Mesenchymal stem cell (in vitro differentiated cells and primary cell): ENCODE measurements around the gene TBC1D14.

Experiments used
- DNase-seq: peaks from one replicate; pipeline ENCODE4 v3.0.0-alpha.2; 2013
- H2AFZ ChIP-seq: one replicate; pipeline ENCODE4 v1.6.1; 2013; ENCODE audit warnings: low read depth, mild to moderate bottlenecking, control low read depth, inconsistent platforms, low read length, moderate library complexity
- H2AK5ac ChIP-seq: 2 replicates; pipeline ENCODE4 v1.6.1; 2013; ENCODE audit warnings: low read length, moderate library complexity, mild to moderate bottlenecking, inconsistent platforms; ENCODE audit not compliant: severe bottlenecking
- H2BK120ac ChIP-seq: one replicate; pipeline ENCODE4 v1.6.1; 2013; ENCODE audit warnings: low read depth, mild to moderate bottlenecking, inconsistent platforms, low read length, moderate library complexity
- H2BK12ac ChIP-seq, 2 experiments: one replicate each; pipeline ENCODE4 v1.6.1; 2013; ENCODE audit warnings: inconsistent platforms in 2 of 2, low read length in 2 of 2, mild to moderate bottlenecking in 2 of 2, moderate library complexity in 2 of 2, control low read depth in 1 of 2
- H2BK15ac ChIP-seq: one replicate; pipeline ENCODE4 v1.6.1; 2013; ENCODE audit warnings: mild to moderate bottlenecking, low read depth, inconsistent platforms; ENCODE audit not compliant: poor library complexity, severe bottlenecking
- H2BK5ac ChIP-seq: 2 replicates; pipeline ENCODE4 v1.6.1; 2013; ENCODE audit warnings: low read depth, mild to moderate bottlenecking, low read length, control low read depth, inconsistent platforms; ENCODE audit not compliant: poor library complexity, severe bottlenecking
- H3K14ac ChIP-seq, 2 experiments: one replicate each; pipeline ENCODE4 v1.6.1; 2013; ENCODE audit warnings: inconsistent platforms in 2 of 2, low read length in 2 of 2, control low read depth in 1 of 2, mild to moderate bottlenecking in 1 of 2, moderate library complexity in 1 of 2
- H3K18ac ChIP-seq, 2 experiments: one replicate each; pipeline ENCODE4 v1.6.1; 2013; ENCODE audit warnings: inconsistent platforms in 2 of 2, low read length in 2 of 2, control low read depth in 1 of 2, low read depth in 1 of 2, mild to moderate bottlenecking in 1 of 2
- H3K23ac ChIP-seq, 2 experiments: one replicate each; pipeline ENCODE4 v1.6.1; 2013; ENCODE audit warnings: inconsistent platforms in 2 of 2, low read length in 2 of 2, mild to moderate bottlenecking in 2 of 2, moderate library complexity in 2 of 2, control low read depth in 1 of 2
- H3K27ac ChIP-seq: 2 replicates; pipeline ENCODE4 v1.5.1; 2013; ENCODE audit warnings: mild to moderate bottlenecking, moderate library complexity, low read length, control low read depth, inconsistent platforms; ENCODE audit not compliant: poor library complexity, severe bottlenecking
- H3K27me3 ChIP-seq, 2 experiments: 2 replicates each; pipeline versions ENCODE4 v1.6.1 to v1.7.0; 2013; ENCODE audit warnings: low read length in 2 of 2, mild to moderate bottlenecking in 2 of 2, moderate library complexity in 2 of 2, control low read depth in 1 of 2, inconsistent platforms in 1 of 2; ENCODE audit not compliant: control insufficient read depth in 1 of 2, insufficient read depth in 1 of 2
- H3K36me3 ChIP-seq, 2 experiments: 2 replicates each; pipeline versions ENCODE4 v1.6.1 to v1.7.0; 2013; ENCODE audit warnings: low read length in 2 of 2, control low read depth in 1 of 2, inconsistent platforms in 1 of 2, low read depth in 1 of 2, mild to moderate bottlenecking in 1 of 2; ENCODE audit not compliant: insufficient read depth in 2 of 2, control insufficient read depth in 1 of 2
- H3K4ac ChIP-seq, 2 experiments: one replicate each; pipeline ENCODE4 v1.6.1; 2013; ENCODE audit warnings: inconsistent platforms in 2 of 2, low read length in 2 of 2, mild to moderate bottlenecking in 2 of 2, moderate library complexity in 2 of 2, control low read depth in 1 of 2, low read depth in 1 of 2
- H3K4me1 ChIP-seq: 2 replicates; pipeline ENCODE4 v1.6.1; 2013; ENCODE audit warnings: low read depth, low read length, control low read depth; ENCODE audit not compliant: control insufficient read depth, insufficient read depth
- H3K4me2 ChIP-seq: 2 replicates; pipeline ENCODE4 v1.6.1; 2013; ENCODE audit warnings: low read length, mild to moderate bottlenecking, inconsistent platforms; ENCODE audit not compliant: poor library complexity, severe bottlenecking
- H3K4me3 ChIP-seq, 2 experiments: 2 replicates each; pipeline versions ENCODE4 v1.5.1 to v1.7.0; 2013; ENCODE audit warnings: low read length in 2 of 2, mild to moderate bottlenecking in 2 of 2, control low read depth in 1 of 2, low read depth in 1 of 2; ENCODE audit not compliant: insufficient read depth in 1 of 2
- H3K79me1 ChIP-seq: replicated peaks from 2 replicates; pipeline ENCODE4 v1.6.1; 2013; ENCODE audit warnings: mild to moderate bottlenecking, control low read depth, low read length, inconsistent platforms; ENCODE audit not compliant: poor library complexity, severe bottlenecking
- H3K9ac ChIP-seq: 2 replicates; pipeline ENCODE4 v1.7.0; 2013; ENCODE audit warnings: mild to moderate bottlenecking, low read length, moderate library complexity
- H3K9me3 ChIP-seq: 2 replicates; pipeline ENCODE4 v1.7.0; 2013; ENCODE audit warnings: mild to moderate bottlenecking, low read length; ENCODE audit not compliant: control insufficient read depth
- H4K8ac ChIP-seq: one replicate; pipeline ENCODE4 v1.6.1; 2013; ENCODE audit warnings: inconsistent platforms, mild to moderate bottlenecking, low read length, moderate library complexity
- H4K91ac ChIP-seq: one replicate; pipeline ENCODE4 v1.6.1; 2013; ENCODE audit warnings: mild to moderate bottlenecking, low read length, inconsistent platforms
- WGBS: methylation state at CpG from one replicate; pipeline ENCODE4 v1.1.7; 2013; ENCODE audit warnings: mixed read lengths; 5-methylcytosine and 5-hydroxymethylcytosine counted together

TBC1D14 gene

DNA sequence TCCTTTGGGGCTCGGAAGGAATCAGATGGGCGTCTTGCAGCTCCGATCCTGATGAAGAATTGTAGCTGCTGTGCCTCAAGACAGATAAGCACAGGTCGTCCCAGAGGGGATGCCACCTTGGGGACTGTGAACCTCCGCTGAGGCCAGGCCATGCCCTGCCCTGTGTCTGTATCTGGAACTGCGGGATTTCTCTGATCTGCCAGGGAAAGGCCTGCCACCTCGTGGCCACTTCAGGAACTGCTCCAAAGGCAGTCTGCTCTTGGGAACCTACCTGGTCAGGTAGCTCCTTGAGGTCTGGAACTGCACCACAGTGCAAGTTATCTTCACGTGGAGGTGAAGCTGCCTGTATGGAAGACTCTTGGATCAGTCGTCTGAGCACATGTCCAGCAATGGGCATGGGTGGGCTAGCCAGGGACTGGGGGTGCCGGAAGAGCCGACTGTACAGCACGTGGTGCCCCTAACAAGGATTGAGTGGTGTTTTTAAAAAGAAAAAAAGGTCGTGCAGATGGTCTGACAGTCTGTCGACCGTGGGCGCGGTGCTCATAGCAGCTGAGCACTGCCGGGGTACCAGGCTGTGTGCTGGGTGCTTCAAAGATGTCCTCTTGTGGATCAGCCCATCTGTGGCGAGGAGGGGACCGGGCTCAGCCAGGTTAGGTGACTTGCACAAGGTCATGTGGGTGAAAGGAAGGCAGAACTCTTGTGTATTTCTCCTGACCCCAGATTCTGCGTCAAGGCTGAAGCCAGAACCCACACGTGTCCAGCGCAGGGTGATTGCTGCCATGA, 161.3 kb downstream of the TBC1D14 start:
- WGBS, result 50% methylated on average over 23 of the region's 23 CpGs

DNA sequence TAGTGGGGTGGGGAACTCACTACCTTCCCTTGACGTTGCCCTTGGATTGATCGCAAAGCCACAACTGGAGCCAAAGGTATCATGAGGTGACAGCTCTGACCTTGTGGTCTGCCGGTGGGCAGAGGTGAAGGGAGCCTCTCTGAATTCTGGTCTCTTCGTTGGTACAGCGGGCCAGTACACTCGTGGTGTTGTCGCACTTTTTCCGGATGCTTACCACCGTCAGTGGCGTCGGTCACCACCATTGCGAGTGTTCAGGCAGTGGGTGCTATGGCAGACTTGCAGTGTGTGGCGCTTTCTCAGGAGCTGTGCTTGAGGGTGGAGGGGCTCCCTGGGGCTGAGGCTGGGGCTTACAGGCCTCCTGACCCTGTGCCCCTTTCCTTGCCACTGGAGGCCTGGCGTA, 163.4 kb downstream of the TBC1D14 start:
- H3K79me1 ChIP-seq, result no peaks in the 10 kb centered on the region
- no peak overlapping the region for H2AK5ac ChIP-seq
- no peak overlapping the region for H4K91ac ChIP-seq
- H2AFZ ChIP-seq, result no peak overlapping the region
- no peak overlapping the region for H3K4me2 ChIP-seq
- H4K8ac ChIP-seq, result no peak overlapping the region
- H3K27ac ChIP-seq, result no peak overlapping the region
- no peak overlapping the region for H3K4me3 ChIP-seq
- no peak overlapping the region for H2BK5ac ChIP-seq
- H3K36me3 ChIP-seq, result no peaks in the 10 kb centered on the region
- no peak overlapping the region for H3K4ac ChIP-seq
- DNase-seq, result no peak
- no peak overlapping the region for H2BK15ac ChIP-seq
- no peak overlapping the region for H3K9ac ChIP-seq
- no peak overlapping the region for H3K23ac ChIP-seq
- 92% methylated on average over 14 of the region's 14 CpGs for WGBS
- no peak overlapping the region for H3K18ac ChIP-seq
- no peak overlapping the region for H3K14ac ChIP-seq
- H3K9me3 ChIP-seq, result no peaks in the 10 kb centered on the region
- peaks cover 11% of the 10 kb centered on the region for H3K4me1 ChIP-seq
- H2BK12ac ChIP-seq, result no peak overlapping the region
- no peak overlapping the region for H2BK120ac ChIP-seq
- H3K27me3 ChIP-seq, result peaks cover 7 to 29% of the 10 kb centered on the region in 2 experiments

More for the DNA sequence above, 161.3 kb downstream of the TBC1D14 start:
- Histone ChIP-seq H3K79me1 (peaks cover 9% of the 10 kb centered on the region), H3K4ac (no peak overlapping the region), H3K4me3 (no peak overlapping the region), H4K91ac (no peak overlapping the region), H2BK12ac (no peak overlapping the region), H2BK15ac (no peak overlapping the region), H2AK5ac (no peak overlapping the region), H3K14ac (no peak overlapping the region), H3K4me1 (peaks cover 10% of the 10 kb centered on the region), H3K9ac (no peak overlapping the region), H3K4me2 (no peak overlapping the region), H3K27me3 (peaks cover 7 to 24% of the 10 kb centered on the region in 2 experiments), H2BK5ac (no peak overlapping the region), H3K23ac (no peak overlapping the region), H3K18ac (no peak overlapping the region), H3K27ac (no peak overlapping the region), H2AFZ (no peak overlapping the region), H3K36me3 (peaks cover 3 to 5% of the 10 kb centered on the region in 2 experiments), H3K9me3 (no peaks in the 10 kb centered on the region), H2BK120ac (no peak overlapping the region), H4K8ac (no peak overlapping the region)
- DNase-seq, result peak; percentile 69

DNA sequence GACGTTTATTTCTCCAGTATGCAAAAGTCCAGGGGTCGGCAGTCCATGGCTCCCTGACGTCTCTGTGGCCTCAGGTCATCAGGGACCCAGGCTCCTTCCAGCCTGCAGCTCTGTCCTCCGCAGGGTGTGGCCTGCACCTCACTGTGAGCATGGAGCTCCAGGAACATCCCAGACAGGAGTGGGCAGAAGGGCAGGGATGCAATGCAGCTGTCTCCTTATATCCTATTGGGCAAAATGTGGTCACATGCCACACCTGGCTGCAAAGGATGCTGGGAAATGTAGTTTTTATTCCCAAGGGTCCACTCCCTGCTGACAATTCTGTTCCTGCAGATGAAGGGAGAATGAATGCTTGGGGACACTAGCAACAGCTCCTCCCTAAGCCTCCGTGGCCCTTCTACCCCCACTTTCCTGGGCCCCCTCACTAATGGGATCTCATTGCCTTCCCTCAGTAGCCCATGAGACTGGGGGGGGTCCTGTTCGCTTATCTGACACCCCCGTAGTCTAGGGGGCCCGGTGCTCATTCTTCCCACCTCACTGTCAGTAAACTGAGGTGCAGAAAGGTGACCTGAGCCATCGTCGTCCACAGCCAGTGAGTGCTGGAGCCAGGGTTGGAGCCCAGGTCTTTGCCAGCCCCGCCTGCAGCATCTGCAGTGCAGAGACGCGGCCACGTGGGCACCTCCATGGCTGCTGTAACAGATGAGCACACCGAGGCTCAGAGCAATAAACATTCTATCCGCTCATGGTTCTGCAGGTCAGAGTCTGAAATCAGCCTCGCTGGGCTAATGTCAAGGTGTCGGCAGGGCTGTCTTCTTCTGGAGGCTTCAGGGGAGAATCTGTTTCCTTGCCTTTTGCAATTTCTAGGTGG, 164.1 kb downstream of the TBC1D14 start:
- H3K27me3 ChIP-seq, result peaks cover 7 to 29% of the 10 kb centered on the region in 2 experiments
- H3K4ac ChIP-seq, result no peak overlapping the region
- no peaks in the 10 kb centered on the region for H3K9me3 ChIP-seq
- H2AFZ ChIP-seq, result no peak overlapping the region
- no peak overlapping the region for H2AK5ac ChIP-seq
- no peak overlapping the region for H2BK5ac ChIP-seq
- no peak overlapping the region for H3K18ac ChIP-seq
- H2BK120ac ChIP-seq, result no peak overlapping the region
- no peak overlapping the region for H3K14ac ChIP-seq
- no peak overlapping the region for H4K8ac ChIP-seq
- H3K4me2 ChIP-seq, result no peak overlapping the region
- no peaks in the 10 kb centered on the region for H3K36me3 ChIP-seq
- peaks cover 11% of the 10 kb centered on the region for H3K4me1 ChIP-seq
- H3K27ac ChIP-seq, result no peak overlapping the region
- no peak overlapping the region for H4K91ac ChIP-seq
- DNase-seq, result peak; percentile 69
- 77% methylated on average over 18 of the region's 18 CpGs for WGBS
- H2BK15ac ChIP-seq, result no peak overlapping the region
- H3K79me1 ChIP-seq, result no peaks in the 10 kb centered on the region
- H2BK12ac ChIP-seq, result no peak overlapping the region
- H3K4me3 ChIP-seq, result no peak overlapping the region
- H3K23ac ChIP-seq, result no peak overlapping the region
- H3K9ac ChIP-seq, result no peak overlapping the region

DNA sequence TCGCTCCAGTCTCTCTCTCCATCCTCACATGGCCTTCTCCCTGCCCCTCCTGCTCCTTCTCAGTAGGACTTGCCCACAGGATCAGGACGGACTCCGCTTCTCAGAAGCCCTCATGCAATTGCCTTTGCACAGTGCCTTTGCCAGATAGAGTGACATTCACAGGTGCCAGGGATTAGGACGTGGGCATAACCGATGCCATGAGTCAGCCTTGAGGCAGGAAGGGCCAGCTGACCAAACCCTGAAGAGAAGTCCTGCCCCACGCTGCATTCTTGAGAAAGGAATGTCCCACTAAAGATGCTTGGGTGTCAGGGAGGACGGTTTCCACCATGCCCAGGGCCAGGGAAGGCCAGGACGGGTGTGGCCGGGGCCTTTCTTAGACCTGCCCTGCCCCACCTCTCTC, 164.8 kb downstream of the TBC1D14 start:
- H3K9me3 ChIP-seq, result no peaks in the 10 kb centered on the region
- no peak overlapping the region for H3K9ac ChIP-seq
- H3K23ac ChIP-seq, result no peak overlapping the region
- no peak overlapping the region for H2BK12ac ChIP-seq
- H3K27ac ChIP-seq, result no peak overlapping the region
- H3K14ac ChIP-seq, result no peak overlapping the region
- H4K8ac ChIP-seq, result no peak overlapping the region
- no peak overlapping the region for H3K4ac ChIP-seq
- H3K4me3 ChIP-seq, result no peak overlapping the region
- H3K18ac ChIP-seq, result no peak overlapping the region
- 77% methylated on average over 7 of the region's 9 CpGs for WGBS
- no peak overlapping the region for H2BK5ac ChIP-seq
- no peak overlapping the region for H3K4me2 ChIP-seq
- no peaks in the 10 kb centered on the region for H3K79me1 ChIP-seq
- no peak overlapping the region for H2BK15ac ChIP-seq
- no peak for DNase-seq
- peaks cover 8% of the 10 kb centered on the region for H3K4me1 ChIP-seq
- H2BK120ac ChIP-seq, result no peak overlapping the region
- H4K91ac ChIP-seq, result no peak overlapping the region
- H3K36me3 ChIP-seq, result no peaks in the 10 kb centered on the region
- H3K27me3 ChIP-seq, result peaks cover 7 to 29% of the 10 kb centered on the region in 2 experiments
- H2AK5ac ChIP-seq, result no peak overlapping the region
- no peak overlapping the region for H2AFZ ChIP-seq
